HepG2 (cell line): ENCODE measurements around the gene BRAP. TPM values are rescaled to one million over a fixed set of nuclear protein-coding genes. Genes with fewer than 3 reads are reported as not detected.

Source experiments
- E2F2 ChIP-seq: sonication (generic); formaldehyde crosslinking; IDR thresholded peaks from 2 replicates; pipeline ENCODE4 v1.4.0; 2020; ENCODE audit warnings: missing genetic modification reagents, borderline replicate concordance
- FOXK2 ChIP-seq: fragments of 450-650 bp; IDR thresholded peaks from 2 replicates; pipeline ENCODE4 v1.6.1; 2016
- KIAA2018 ChIP-seq: sonication (generic); formaldehyde crosslinking; IDR thresholded peaks from 2 replicates; pipeline ENCODE4 v1.5.0; 2020; ENCODE audit warnings: mild to moderate bottlenecking, missing genetic modification reagents, borderline replicate concordance
- SNAI1 ChIP-seq: sonication (generic); formaldehyde crosslinking; IDR thresholded peaks from 2 replicates; pipeline ENCODE4 v1.5.0; 2020; ENCODE audit warnings: mild to moderate bottlenecking, missing genetic modification reagents, borderline replicate concordance
- SRSF9 ChIP-seq: fragments of 200-400 bp; formaldehyde crosslinking; IDR thresholded peaks from 2 replicates; pipeline ENCODE4 v1.6.1; 2018; ENCODE audit warnings: borderline replicate concordance, mild to moderate bottlenecking, low read depth, low read length; ENCODE audit not compliant: insufficient read depth, poor library complexity, severe bottlenecking
- ZFYVE20 ChIP-seq: sonication (generic); formaldehyde crosslinking; IDR thresholded peaks from 2 replicates; pipeline ENCODE4 v1.8.0; 2023; ENCODE audit warnings: low read depth, mild to moderate bottlenecking, moderate library complexity, missing genetic modification reagents, borderline replicate concordance
- ZNF460 ChIP-seq: sonication (generic); formaldehyde crosslinking; IDR thresholded peaks from 2 replicates; pipeline ENCODE4 v1.5.1; 2020; ENCODE audit warnings: missing genetic modification reagents, mild to moderate bottlenecking, borderline replicate concordance
- ZNF570 ChIP-seq: sonication (generic); formaldehyde crosslinking; IDR thresholded peaks from 2 replicates; pipeline ENCODE4 v1.4.0; 2020; ENCODE audit warnings: mild to moderate bottlenecking, missing genetic modification reagents, borderline replicate concordance
- polyA plus RNA-seq, 8 experiments: library from polyadenylated mRNA; depleted of rRNA in 3 of 8; stranded (reverse) in 7 of 8; unstranded in 1 of 8; fragments of >200 nt; fragmentation: Illumina TruSeq in 4 of 8; extraction: Trizol in 4 of 8; gene quantifications; 2 replicates each; pipeline versions ENCODE4 v1.2.1 to v1.2.3, GENCODE V29; 2011 to 2016; ENCODE audit warnings: low read depth in 4 of 8, missing spikeins in 1 of 8, mixed read lengths in 1 of 8; ENCODE audit not compliant: insufficient read depth in 1 of 8
- total RNA-seq, 5 experiments: library from RNA; depleted of rRNA; stranded (reverse); fragments of >200 nt; fragmentation: Illumina TruSeq; extraction: Trizol; gene quantifications; 2 replicates each; pipeline ENCODE4 v1.2.3, GENCODE V29; 2016; ENCODE audit warnings: low read depth in 1 of 5
- TF ChIP-seq, protein P1 (sequence below): sonication (generic); formaldehyde crosslinking; IDR thresholded peaks from 2 replicates; pipeline ENCODE4 v1.5.1; 2020; ENCODE audit warnings: mild to moderate bottlenecking, missing genetic modification reagents
- TF ChIP-seq, protein P2 (sequence below): IDR thresholded peaks from 2 replicates; pipeline ENCODE4 v1.4.0; 2020; ENCODE audit warnings: mild to moderate bottlenecking, missing genetic modification reagents

The BRAP gene
- total and polyA plus RNA-seq, 2 of the 13 experiments (the other 11 are each of a cell fraction or from before 2014, with no cell fraction given): 8.1 to 15.4 TPM

GRCh38 chr12:111685811-111686573 is at the start of gene BRAP, which contains the start of gene ACAD10 (continued):
- TF ChIP-seq, protein P1, sequence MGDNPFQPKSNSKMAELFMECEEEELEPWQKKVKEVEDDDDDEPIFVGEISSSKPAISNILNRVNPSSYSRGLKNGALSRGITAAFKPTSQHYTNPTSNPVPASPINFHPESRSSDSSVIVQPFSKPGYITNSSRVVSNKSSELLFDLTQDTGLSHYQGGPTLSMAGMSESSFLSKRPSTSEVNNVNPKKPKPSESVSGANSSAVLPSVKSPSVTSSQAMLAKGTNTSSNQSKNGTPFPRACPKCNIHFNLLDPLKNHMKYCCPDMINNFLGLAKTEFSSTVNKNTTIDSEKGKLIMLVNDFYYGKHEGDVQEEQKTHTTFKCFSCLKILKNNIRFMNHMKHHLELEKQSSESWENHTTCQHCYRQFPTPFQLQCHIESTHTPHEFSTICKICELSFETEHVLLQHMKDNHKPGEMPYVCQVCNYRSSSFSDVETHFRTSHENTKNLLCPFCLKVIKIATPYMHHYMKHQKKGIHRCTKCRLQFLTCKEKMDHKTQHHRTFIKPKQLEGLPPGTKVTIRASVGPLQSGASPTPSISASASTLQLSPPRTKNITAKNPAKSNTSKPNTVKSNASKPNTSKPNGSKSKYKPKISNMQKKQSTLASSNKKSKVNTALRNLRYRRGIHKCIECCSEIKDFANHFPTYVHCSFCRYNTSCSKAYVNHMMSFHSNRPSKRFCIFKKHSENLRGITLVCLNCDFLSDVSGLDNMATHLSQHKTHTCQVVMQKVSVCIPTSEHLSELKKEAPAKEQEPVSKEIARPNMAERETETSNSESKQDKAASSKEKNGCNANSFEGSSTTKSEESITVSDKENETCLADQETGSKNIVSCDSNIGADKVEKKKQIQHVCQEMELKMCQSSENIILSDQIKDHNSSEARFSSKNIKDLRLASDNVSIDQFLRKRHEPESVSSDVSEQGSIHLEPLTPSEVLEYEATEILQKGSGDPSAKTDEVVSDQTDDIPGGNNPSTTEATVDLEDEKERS (CRISPR knock-in tag): no peak; the same call in 1 of the 2 replicates
- no peak for TF ChIP-seq FOXK2
- TF ChIP-seq SNAI1 (CRISPR knock-in tag): no peak
- no peak for TF ChIP-seq KIAA2018 (CRISPR knock-in tag)
- TF ChIP-seq SRSF9: no peak
- no peak for TF ChIP-seq ZFYVE20 (CRISPR knock-in tag)
- no peak for TF ChIP-seq ZNF570
- TF ChIP-seq, protein P2, sequence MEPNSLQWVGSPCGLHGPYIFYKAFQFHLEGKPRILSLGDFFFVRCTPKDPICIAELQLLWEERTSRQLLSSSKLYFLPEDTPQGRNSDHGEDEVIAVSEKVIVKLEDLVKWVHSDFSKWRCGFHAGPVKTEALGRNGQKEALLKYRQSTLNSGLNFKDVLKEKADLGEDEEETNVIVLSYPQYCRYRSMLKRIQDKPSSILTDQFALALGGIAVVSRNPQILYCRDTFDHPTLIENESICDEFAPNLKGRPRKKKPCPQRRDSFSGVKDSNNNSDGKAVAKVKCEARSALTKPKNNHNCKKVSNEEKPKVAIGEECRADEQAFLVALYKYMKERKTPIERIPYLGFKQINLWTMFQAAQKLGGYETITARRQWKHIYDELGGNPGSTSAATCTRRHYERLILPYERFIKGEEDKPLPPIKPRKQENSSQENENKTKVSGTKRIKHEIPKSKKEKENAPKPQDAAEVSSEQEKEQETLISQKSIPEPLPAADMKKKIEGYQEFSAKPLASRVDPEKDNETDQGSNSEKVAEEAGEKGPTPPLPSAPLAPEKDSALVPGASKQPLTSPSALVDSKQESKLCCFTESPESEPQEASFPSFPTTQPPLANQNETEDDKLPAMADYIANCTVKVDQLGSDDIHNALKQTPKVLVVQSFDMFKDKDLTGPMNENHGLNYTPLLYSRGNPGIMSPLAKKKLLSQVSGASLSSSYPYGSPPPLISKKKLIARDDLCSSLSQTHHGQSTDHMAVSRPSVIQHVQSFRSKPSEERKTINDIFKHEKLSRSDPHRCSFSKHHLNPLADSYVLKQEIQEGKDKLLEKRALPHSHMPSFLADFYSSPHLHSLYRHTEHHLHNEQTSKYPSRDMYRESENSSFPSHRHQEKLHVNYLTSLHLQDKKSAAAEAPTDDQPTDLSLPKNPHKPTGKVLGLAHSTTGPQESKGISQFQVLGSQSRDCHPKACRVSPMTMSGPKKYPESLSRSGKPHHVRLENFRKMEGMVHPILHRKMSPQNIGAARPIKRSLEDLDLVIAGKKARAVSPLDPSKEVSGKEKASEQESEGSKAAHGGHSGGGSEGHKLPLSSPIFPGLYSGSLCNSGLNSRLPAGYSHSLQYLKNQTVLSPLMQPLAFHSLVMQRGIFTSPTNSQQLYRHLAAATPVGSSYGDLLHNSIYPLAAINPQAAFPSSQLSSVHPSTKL (CRISPR knock-in tag): 0 out of 2 replicates have a peak, but pooled peaks have one; percentile 28
- TF ChIP-seq E2F2 (CRISPR knock-in tag): no peak
- no peak for TF ChIP-seq ZNF460 (CRISPR knock-in tag)
